H1 (cell line): ENCODE measurements around the gene FREM2. TPM values are rescaled to one million over a fixed set of nuclear protein-coding genes. Genes with fewer than 3 reads are reported as not detected.

Source experiments
- CTCF ChIA-PET: fragments of 300-600 bp; sonication (Branson Sonifier 250); formaldehyde crosslinking; loops from one replicate; lab custom pipeline; 2021; ENCODE audit not compliant: partially characterized antibody; lab: Charles Lee
- POLR2A ChIA-PET: fragments of 300-600 bp; sonication (Branson Sonifier 250); formaldehyde crosslinking; loops from one replicate; lab custom pipeline; 2021; ENCODE audit warnings: inconsistent platforms; ENCODE audit not compliant: partially characterized antibody; lab: Charles Lee
- DNase-seq, 2 experiments: peaks; one replicate each; pipeline versions ENCODE4 v3.0.0 to v3.0.0-alpha.2; 2010 to 2022; ENCODE audit warnings: low spot score in 2 of 2, low read depth in 1 of 2, mixed read lengths in 1 of 2
- FAIRE-seq: peaks from 2 replicates; lab custom pipeline; 2011; peaks lifted over from hg19 to GRCh38; lab: Jason Lieb, UNC
- H2AFZ ChIP-seq: 2 replicates; pipeline ENCODE4 v1.8.1; 2012; ENCODE audit warnings: low read length, inconsistent platforms
- H2AK5ac ChIP-seq: 2 replicates; pipeline ENCODE4 v1.6.1; 2013; ENCODE audit warnings: low read depth, low read length
- H2BK120ac ChIP-seq: replicated peaks from 2 replicates; pipeline ENCODE3; 2013; ENCODE audit warnings: low read depth, low read length, inconsistent platforms
- H2BK12ac ChIP-seq: 2 replicates; pipeline ENCODE4 v1.6.1; 2013; ENCODE audit warnings: low read depth, low read length
- H2BK15ac ChIP-seq: 2 replicates; pipeline ENCODE4 v1.6.1; 2013; ENCODE audit warnings: low read length
- H2BK20ac ChIP-seq: 2 replicates; pipeline ENCODE4 v1.6.1; 2013; ENCODE audit warnings: low read length
- H2BK5ac ChIP-seq: 2 replicates; pipeline ENCODE4 v1.6.1; 2013; ENCODE audit warnings: low read depth, low read length
- H3K14ac ChIP-seq: 2 replicates; pipeline ENCODE4 v1.6.1; 2013; ENCODE audit warnings: inconsistent platforms; ENCODE audit not compliant: insufficient read length
- H3K18ac ChIP-seq: 2 replicates; pipeline ENCODE4 v1.6.1; 2013; ENCODE audit warnings: low read length; ENCODE audit errors: extremely low read depth
- H3K23ac ChIP-seq: 2 replicates; pipeline ENCODE4 v1.6.1; 2013; ENCODE audit warnings: inconsistent platforms; ENCODE audit not compliant: insufficient read length
- H3K23me2 ChIP-seq: 2 replicates; pipeline ENCODE4 v1.6.1; 2013; ENCODE audit warnings: low read depth, low read length
- H3K27ac ChIP-seq: 2 replicates; pipeline ENCODE4 v1.6.1; 2011; ENCODE audit warnings: low read depth, low read length, inconsistent platforms
- H3K27me3 ChIP-seq, 4 experiments: replicated peaks in 1 of 4; 1 replicate in 1 of 4; 2 replicates in 3 of 4; pipeline versions ENCODE4 v1.6.1 to v1.8.1; 2011 to 2013; ENCODE audit warnings: low read length in 3 of 4, mild to moderate bottlenecking in 3 of 4, inconsistent platforms in 2 of 4, mixed read lengths in 2 of 4, moderate library complexity in 1 of 4; ENCODE audit not compliant: control insufficient read depth in 3 of 4, insufficient read depth in 3 of 4; ENCODE audit errors: extremely low read depth in 1 of 4
- H3K36me3 ChIP-seq, 4 experiments: 2 replicates each; pipeline versions ENCODE4 v1.6.1 to v1.8.1; 2011 to 2013; ENCODE audit warnings: mild to moderate bottlenecking in 4 of 4, low read length in 3 of 4, moderate library complexity in 2 of 4, control low read depth in 1 of 4, inconsistent platforms in 1 of 4; ENCODE audit not compliant: insufficient read depth in 4 of 4, control insufficient read depth in 2 of 4
- H3K4ac ChIP-seq: replicated peaks from 2 replicates; pipeline ENCODE3; 2013; ENCODE audit warnings: low read length, low read depth, mixed read lengths, inconsistent platforms; ENCODE audit not compliant: insufficient read length
- H3K4me1 ChIP-seq, 4 experiments: replicated peaks in 1 of 4; 1 replicate in 1 of 4; 2 replicates in 3 of 4; pipeline versions ENCODE4 v1.6.1 to v1.8.1; 2011 to 2013; ENCODE audit warnings: low read length in 3 of 4, inconsistent platforms in 2 of 4, mixed read lengths in 1 of 4; ENCODE audit not compliant: insufficient read depth in 4 of 4, control insufficient read depth in 3 of 4
- H3K4me2 ChIP-seq, 2 experiments: 2 replicates each; pipeline versions ENCODE4 v1.6.1 to v1.8.1; 2011 to 2013; ENCODE audit warnings: low read depth in 2 of 2, low read length in 2 of 2, control low read depth in 1 of 2, inconsistent platforms in 1 of 2, mild to moderate bottlenecking in 1 of 2; ENCODE audit not compliant: insufficient read depth in 1 of 2
- H3K4me3 ChIP-seq, 4 experiments: fragments of 200-600, 300-600 bp in 1 of 4; sonication (generic), shearing (Covaris generic), sonication (Bioruptor Twin) in 1 of 4; 2 replicates each; pipeline versions ENCODE4 v1.5.1 to v1.8.1; 2011 to 2016; ENCODE audit warnings: low read length in 4 of 4, low read depth in 3 of 4, control low read depth in 2 of 4, inconsistent platforms in 2 of 4, mild to moderate bottlenecking in 2 of 4, mixed read lengths in 1 of 4, moderate library complexity in 1 of 4; ENCODE audit not compliant: insufficient read depth in 2 of 4; ENCODE audit errors: extremely low read depth in 1 of 4
- H3K56ac ChIP-seq: replicated peaks from 2 replicates; pipeline ENCODE3; 2013; ENCODE audit warnings: low read depth, mild to moderate bottlenecking, mixed read lengths, low read length, inconsistent platforms; ENCODE audit not compliant: insufficient read length
- H3K79me1 ChIP-seq: 2 replicates; pipeline ENCODE4 v1.6.1; 2013; ENCODE audit warnings: low read depth, low read length, control low read depth
- H3K79me2 ChIP-seq, 2 experiments: 2 replicates each; pipeline versions ENCODE4 v1.6.1 to v1.8.1; 2012 to 2013; ENCODE audit warnings: low read length in 2 of 2, mild to moderate bottlenecking in 2 of 2, inconsistent platforms in 1 of 2; ENCODE audit not compliant: insufficient read depth in 2 of 2, control insufficient read depth in 1 of 2
- H3K9ac ChIP-seq, 4 experiments: replicated peaks in 1 of 4; 1 replicate in 1 of 4; 2 replicates in 3 of 4; pipeline versions ENCODE4 v1.6.1 to v1.8.1; 2011 to 2013; ENCODE audit warnings: low read depth in 3 of 4, low read length in 3 of 4, control low read depth in 2 of 4, mild to moderate bottlenecking in 2 of 4, moderate library complexity in 2 of 4, inconsistent platforms in 1 of 4; ENCODE audit errors: extremely low read depth in 1 of 4
- H3K9me3 ChIP-seq, 2 experiments: 2 replicates each; pipeline versions ENCODE4 v1.6.1 to v1.8.1; 2012 to 2013; ENCODE audit warnings: mild to moderate bottlenecking in 2 of 2, moderate library complexity in 2 of 2, control low read depth in 1 of 2, inconsistent platforms in 1 of 2, low read depth in 1 of 2, low read length in 1 of 2, mixed read lengths in 1 of 2; ENCODE audit not compliant: insufficient read depth in 2 of 2
- H4K20me1 ChIP-seq, 2 experiments: replicated peaks in 1 of 2; 2 replicates each; pipeline versions ENCODE3 to v1.8.1; 2011 to 2013; ENCODE audit warnings: inconsistent platforms in 2 of 2, low read length in 2 of 2, mild to moderate bottlenecking in 1 of 2; ENCODE audit not compliant: insufficient read depth in 2 of 2, control insufficient read depth in 1 of 2
- H4K5ac ChIP-seq: 2 replicates; pipeline ENCODE4 v1.6.1; 2013; ENCODE audit warnings: low read length, low read depth, mixed read lengths, inconsistent platforms; ENCODE audit not compliant: insufficient read length
- H4K8ac ChIP-seq: 2 replicates; pipeline ENCODE4 v1.8.0; 2013; ENCODE audit warnings: mild to moderate bottlenecking, moderate library complexity, low read length, inconsistent platforms; ENCODE audit not compliant: insufficient read depth; ENCODE audit errors: extremely low read depth
- H4K91ac ChIP-seq: replicated peaks from 2 replicates; pipeline ENCODE3; 2013; ENCODE audit warnings: low read length, mixed read lengths, inconsistent platforms; ENCODE audit not compliant: insufficient read length
- ASH2L ChIP-seq: fragments of 200-600, 300-600 bp; sonication (generic); IDR thresholded peaks from one replicate; pipeline ENCODE4 v1.7.1; 2017; ENCODE audit warnings: low read length
- ATF2 ChIP-seq: IDR thresholded peaks from 2 replicates; pipeline ENCODE4 v1.6.1; 2012; ENCODE audit warnings: low read length, inconsistent platforms
- CHD2 ChIP-seq: IDR thresholded peaks from 2 replicates; pipeline ENCODE4 v1.6.1; 2012; ENCODE audit warnings: low read length, improper control_type of control experiment
- CREB1 ChIP-seq: IDR thresholded peaks from 2 replicates; pipeline ENCODE4 v1.6.1; 2012; ENCODE audit warnings: inconsistent platforms
- E2F6 ChIP-seq: IDR thresholded peaks from 2 replicates; pipeline ENCODE4 v1.6.1; 2012; ENCODE audit warnings: inconsistent platforms
- JUN ChIP-seq: IDR thresholded peaks from 2 replicates; pipeline ENCODE4 v1.6.1; 2011; ENCODE audit warnings: low read depth, mild to moderate bottlenecking, improper control_type of control experiment, low read length
- JUND ChIP-seq: IDR thresholded peaks from 2 replicates; pipeline ENCODE4 v1.6.1; 2011; ENCODE audit warnings: mild to moderate bottlenecking, improper control_type of control experiment, low read length
- SIN3A ChIP-seq, 2 experiments: IDR thresholded peaks in 1 of 2; conservative IDR thresholded peaks in 1 of 2; 2 replicates each; pipeline ENCODE4 v1.6.1; 2011 to 2012; ENCODE audit warnings: low read length in 2 of 2, improper control_type of control experiment in 1 of 2, low read depth in 1 of 2, mild to moderate bottlenecking in 1 of 2
- SIX5 ChIP-seq: IDR thresholded peaks from 2 replicates; pipeline ENCODE4 v1.6.1; 2011; ENCODE audit warnings: mild to moderate bottlenecking, low read depth, low read length
- WGBS, 2 experiments: shearing (Covaris generic) in 1 of 2; methylation state at CpG; one replicate each; pipeline versions ENCODE4 v1.1.6 to v1.1.7; 2013 to 2015; ENCODE audit warnings: low lambda C conversion rate in 2 of 2, mixed read lengths in 2 of 2, inconsistent platforms in 1 of 2, low coverage in 1 of 2, missing lambda C conversion rate in 1 of 2; ENCODE audit not compliant: insufficient replicate concordance in 2 of 2, insufficient coverage in 1 of 2, insufficient read length in 1 of 2; ENCODE audit errors: extremely low coverage in 1 of 2, missing lambda C conversion rate in 1 of 2; 5-methylcytosine and 5-hydroxymethylcytosine counted together
- polyA plus RNA-seq, 7 experiments: library from polyadenylated mRNA; depleted of rRNA in 3 of 7; stranded (reverse) in 5 of 7; unstranded in 2 of 7; fragments of >200 nt in 5 of 7; fragments of 200-250 nt in 2 of 7; gene quantifications; 1 replicate in 5 of 7; 2 replicates in 1 of 7; 4 replicates in 1 of 7; pipeline versions ENCODE4 v1.2.1 to v1.2.3, GENCODE V29; 2011 to 2013; ENCODE audit warnings: missing spikeins in 2 of 7, mixed read lengths in 2 of 7
- total RNA-seq: library from RNA; stranded (reverse); fragmentation: NEBNext Ultra II Directional; extraction: Animal tissue kit (Norgen Biotek cat#: 25700); gene quantifications from 2 replicates; pipeline ENCODE4 v1.2.1, GENCODE V29; 2021
- TF ChIP-seq, protein P1 (sequence below): IDR thresholded peaks from 2 replicates; pipeline ENCODE4 v1.6.1; 2011; ENCODE audit warnings: low read depth, mild to moderate bottlenecking, low read length; ENCODE audit not compliant: insufficient read depth

The FREM2 gene
- total and polyA plus RNA-seq, 2 of the 8 experiments (the other 6 are each of a cell fraction or from before 2014, with no cell fraction given): 11.6 to 22.8 TPM

- no peak for TF ChIP-seq ATF2
- TF ChIP-seq JUN: no peak
- TF ChIP-seq E2F6: no peak
- TF ChIP-seq SIN3A (conservative IDR thresholded peaks at IDR 0.05 in 1 of 2, IDR thresholded peaks at IDR 0.05 in 1 of 2; ENCODE audit: low read depth in 1 of 2, low read length in 2 of 2): no peak
- TF ChIP-seq CHD2: no peak
- TF ChIP-seq SIX5: no peak
- TF ChIP-seq, protein P1, sequence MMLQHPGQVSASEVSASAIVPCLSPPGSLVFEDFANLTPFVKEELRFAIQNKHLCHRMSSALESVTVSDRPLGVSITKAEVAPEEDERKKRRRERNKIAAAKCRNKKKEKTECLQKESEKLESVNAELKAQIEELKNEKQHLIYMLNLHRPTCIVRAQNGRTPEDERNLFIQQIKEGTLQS: no peak
- no peak for TF ChIP-seq JUND
- no peak for TF ChIP-seq CREB1
- TF ChIP-seq ASH2L: no peak
- no peak overlapping the region for H2AK5ac ChIP-seq
- no peak overlapping the region for H3K4me2 ChIP-seq
- WGBS, 2 experiments: 69% methylated on average over 4 of the region's 4 CpGs; no CpG with 5 or more reads in 1 of the 2 experiments
- no peak overlapping the region for H4K5ac ChIP-seq
- no peaks in the 10 kb centered on the region for H3K79me2 ChIP-seq
- H2BK5ac ChIP-seq: no peak overlapping the region
- POLR2A ChIA-PET: interaction anchor here (1.0 kb wide), 1 partner anchor 10 kb away, joined by 4 read pairs; no protein-coding TSS in a partner anchor
- H4K20me1 ChIP-seq: no peaks in the 10 kb centered on the region
- CTCF ChIA-PET: interaction anchor here (0.9 to 1.5 kb wide), 3 partner anchors 16 to 134 kb away, joined by 3 read pairs; no protein-coding TSS in a partner anchor
- H2BK15ac ChIP-seq: no peak overlapping the region
- H2BK12ac ChIP-seq: no peak overlapping the region
- H3K9ac ChIP-seq: no peak overlapping the region
- no peaks in the 10 kb centered on the region for H3K23me2 ChIP-seq
- H2BK20ac ChIP-seq: no peak overlapping the region
- no peak overlapping the region for H3K18ac ChIP-seq
- FAIRE-seq: no peak
- H3K9me3 ChIP-seq: no peaks in the 10 kb centered on the region
- no peak overlapping the region for H2BK120ac ChIP-seq
- H2AFZ ChIP-seq: no peak overlapping the region
- no peak overlapping the region for H3K56ac ChIP-seq
- no peak overlapping the region for H3K23ac ChIP-seq
- no peak overlapping the region for H3K4me3 ChIP-seq
- no peak overlapping the region for H4K91ac ChIP-seq
- H3K27me3 ChIP-seq: no peaks in the 10 kb centered on the region
- H3K4me1 ChIP-seq: no peaks in the 10 kb centered on the region; a peak in 1 of 7 replicates
- H3K36me3 ChIP-seq: no peaks in the 10 kb centered on the region
- H3K79me1 ChIP-seq: no peaks in the 10 kb centered on the region
- no peak overlapping the region for H3K4ac ChIP-seq
- no peak overlapping the region for H3K27ac ChIP-seq
- no peak overlapping the region for H3K14ac ChIP-seq
- H4K8ac ChIP-seq: no peak overlapping the region
- no peak for DNase-seq
Observed at GRCh38 chr13:38743466-38743865, 56.6 kb downstream of the FREM2 start.
